Putamen (tissue), 1 donor: Measurements from ENCODE around the gene THRB.

Experiments
- DNase-seq: peaks from one replicate; pipeline ENCODE4 v3.0.0-alpha.2; 2016; ENCODE audit warnings: low spot score

The THRB gene

DNA sequence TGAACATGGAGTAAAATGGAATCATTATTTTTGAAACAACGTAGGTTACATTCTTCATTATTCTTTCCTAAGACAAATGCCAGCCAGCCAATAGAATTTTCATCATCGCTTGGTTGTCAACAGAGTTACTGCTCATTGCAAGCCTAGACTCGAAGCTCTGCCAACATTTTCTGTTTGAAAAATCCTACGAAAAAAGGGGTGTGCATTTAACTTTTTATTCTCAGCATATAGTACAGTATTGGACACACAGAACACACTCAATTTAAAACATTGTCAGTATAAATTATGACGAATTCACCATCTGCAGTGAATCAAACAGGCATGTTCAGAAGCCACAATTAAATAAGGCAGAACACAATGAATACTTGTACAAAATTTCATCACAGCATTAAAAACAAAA is 317.4 kb downstream of the THRB start:
- DNase-seq: no peak

- no peak for DNase-seq
These were observed 320.0 kb downstream of the THRB start for GRCh38 chr3:24174614-24175013.

DNA sequence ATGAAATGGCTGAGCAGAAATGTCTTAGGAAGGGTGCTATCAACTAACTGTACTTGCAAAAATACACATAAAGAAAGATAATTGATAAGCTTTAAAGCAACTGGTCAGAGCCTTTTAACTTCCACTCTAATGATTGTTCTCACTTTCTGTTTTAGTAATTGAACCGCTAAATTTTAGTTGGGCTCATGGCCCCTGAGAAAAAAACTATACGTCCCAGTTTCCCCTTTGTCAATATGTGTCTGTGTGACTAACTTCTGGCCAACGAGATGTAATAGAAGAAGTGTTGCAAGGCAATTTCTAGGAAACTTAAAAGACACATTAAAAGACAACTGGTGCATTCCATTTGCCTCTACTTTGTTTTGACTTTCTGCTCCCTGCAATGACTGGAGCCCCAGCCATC is 325.7 kb downstream of the THRB start:
- no peak for DNase-seq

GRCh38 chr3:24167429-24167828 is 327.2 kb downstream of the THRB start:
- no peak for DNase-seq

GRCh38 chr3:24166515-24166914 is 328.1 kb downstream of the THRB start:
- no peak for DNase-seq

- no peak for DNase-seq
These were observed 329.1 kb downstream of the THRB start for GRCh38 chr3:24165603-24165982.

DNA sequence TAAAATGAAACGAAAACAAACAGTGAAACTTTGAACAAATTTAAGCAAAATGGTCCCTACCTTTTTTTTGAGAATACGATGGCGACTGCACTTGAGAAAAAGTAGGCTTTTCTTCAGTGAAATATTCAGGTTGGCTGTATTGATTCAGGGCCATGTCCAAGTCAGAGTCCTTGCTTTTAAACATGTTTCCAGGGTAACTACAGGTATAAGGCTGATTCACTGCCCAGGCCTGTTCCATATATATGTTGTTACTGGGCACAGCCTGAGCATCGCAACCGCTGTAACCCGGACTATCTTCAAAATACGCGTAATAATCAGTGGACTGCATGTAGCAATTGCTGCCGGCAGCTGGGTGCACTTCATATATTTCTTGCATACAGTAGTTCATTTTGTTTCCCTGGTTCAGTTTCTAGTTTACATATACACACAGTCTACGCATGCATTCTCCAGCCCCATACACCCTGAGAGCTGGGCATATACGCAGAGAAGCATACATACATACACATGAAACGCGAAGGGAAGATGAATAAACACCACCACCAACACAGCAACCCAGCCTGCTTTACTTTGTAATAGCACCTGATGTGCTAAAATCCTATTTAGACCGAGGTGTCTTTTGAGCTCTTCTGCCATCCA is 329.6 kb downstream of the THRB start:
- no peak for DNase-seq

GRCh38 chr3:24162929-24163328 is 331.7 kb downstream of the THRB start:
- DNase-seq: no peak

DNA sequence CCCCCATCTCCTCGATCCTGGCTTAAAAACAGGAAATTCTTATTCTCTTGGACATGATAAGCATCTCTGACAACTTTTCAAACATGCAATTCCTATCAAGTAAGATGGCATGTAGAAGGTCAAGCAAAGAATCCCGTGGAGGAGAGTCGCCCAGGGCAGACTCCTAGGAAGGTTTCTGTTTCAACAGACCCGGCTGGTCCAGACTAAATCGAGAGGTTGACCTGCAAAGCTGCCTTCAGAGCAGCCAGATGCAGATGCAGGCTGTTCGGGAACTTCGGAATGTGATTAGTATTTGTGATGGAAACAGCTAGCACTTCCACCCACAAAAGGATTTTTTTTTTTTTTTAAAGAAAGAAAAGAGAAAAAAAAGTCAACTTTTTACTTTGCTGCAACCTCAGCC is 332.8 kb downstream of the THRB start:
- DNase-seq: no peak

- DNase-seq: no peak
These were observed 334.1 kb downstream of the THRB start for GRCh38 chr3:24160424-24161095.

DNA sequence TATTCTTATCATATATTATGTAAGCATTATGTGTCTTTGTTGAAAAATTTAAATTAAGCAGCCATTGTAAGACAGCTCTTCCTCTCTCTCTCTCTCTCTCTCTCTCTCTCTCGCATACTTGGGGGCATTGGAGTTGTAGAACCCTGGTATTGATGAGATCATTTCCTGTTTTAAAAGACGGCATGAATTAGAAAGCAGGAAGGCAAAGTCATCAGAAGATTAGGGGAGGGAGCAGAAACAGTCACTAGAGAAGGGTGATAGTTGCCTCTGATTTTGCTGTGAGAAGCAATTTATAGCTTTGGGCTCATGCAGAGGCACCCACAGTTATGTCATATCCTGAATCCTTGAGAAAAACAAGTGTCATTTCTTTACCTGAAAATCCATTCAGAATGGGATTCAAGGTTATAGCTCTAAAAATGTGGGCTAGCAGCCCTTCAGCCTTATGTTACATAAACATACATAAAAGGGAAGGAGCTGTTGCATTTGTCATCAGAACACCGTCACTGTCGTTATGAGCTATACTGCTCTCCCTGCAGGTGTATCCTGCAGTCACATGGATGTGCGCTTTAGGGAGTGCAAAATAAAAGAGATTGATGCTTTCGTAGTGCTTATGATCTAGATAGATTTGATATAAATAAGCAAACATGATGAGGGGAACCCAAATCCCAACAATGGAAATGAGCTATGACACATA is 335.7 kb downstream of the THRB start:
- peak; percentile 39 for DNase-seq

DNA sequence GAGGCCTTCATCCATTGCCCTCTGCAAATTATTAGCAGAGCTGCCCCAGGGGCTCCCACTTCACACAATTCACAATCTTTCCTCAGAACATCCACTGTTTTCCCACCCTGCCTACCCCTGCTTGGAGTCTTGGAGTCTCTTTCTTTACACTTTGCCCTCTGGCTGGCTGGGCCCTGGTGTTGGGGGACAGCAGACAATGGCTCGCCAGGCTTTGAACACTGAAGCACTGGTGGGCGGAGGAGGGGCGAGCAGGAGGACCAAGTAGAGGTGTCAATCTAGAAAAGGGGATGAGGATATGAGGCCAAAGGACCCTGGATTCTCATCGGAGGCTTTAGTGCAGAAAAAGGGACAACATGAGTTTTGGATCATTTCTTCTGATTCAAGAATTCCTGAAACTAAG is 337.5 kb downstream of the THRB start:
- DNase-seq: no peak

DNA sequence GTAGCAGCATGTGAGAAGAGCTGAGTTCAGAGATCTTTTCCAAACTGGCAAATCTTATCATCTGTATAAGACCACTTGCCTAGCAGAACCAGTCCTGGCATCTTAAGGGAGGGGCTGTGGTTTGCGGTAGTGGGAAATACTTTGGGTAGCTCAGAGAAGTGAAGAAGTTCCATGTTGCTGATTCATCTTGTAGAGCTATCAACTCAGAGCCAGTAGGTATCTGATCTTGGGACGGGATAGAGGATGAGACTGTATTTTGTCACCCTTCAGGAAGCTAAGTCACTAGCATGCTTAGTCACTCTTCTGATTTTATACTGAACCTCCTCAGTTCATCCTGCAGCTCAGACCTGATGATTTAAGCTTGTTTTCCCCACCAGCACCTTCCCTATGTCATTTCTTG is 338.2 kb downstream of the THRB start:
- no peak for DNase-seq

DNA sequence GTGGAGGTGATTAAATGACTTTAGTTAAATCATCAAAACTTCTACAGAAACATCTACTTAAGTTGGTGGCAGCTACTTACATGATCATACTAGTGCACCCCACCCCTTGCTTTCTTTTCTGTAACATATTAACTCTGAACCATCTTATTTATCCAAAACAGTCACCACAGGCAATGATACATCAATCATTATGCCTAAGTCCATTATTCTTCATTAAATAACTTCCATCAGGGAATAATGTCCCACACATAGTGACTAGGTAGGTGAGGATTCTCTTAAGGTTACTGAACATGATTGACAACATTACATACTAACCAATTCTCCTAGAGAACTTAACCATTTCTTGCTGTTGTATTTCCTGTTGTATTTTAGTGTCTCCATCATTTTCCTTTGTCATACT is 339.4 kb downstream of the THRB start:
- DNase-seq: no peak

DNA sequence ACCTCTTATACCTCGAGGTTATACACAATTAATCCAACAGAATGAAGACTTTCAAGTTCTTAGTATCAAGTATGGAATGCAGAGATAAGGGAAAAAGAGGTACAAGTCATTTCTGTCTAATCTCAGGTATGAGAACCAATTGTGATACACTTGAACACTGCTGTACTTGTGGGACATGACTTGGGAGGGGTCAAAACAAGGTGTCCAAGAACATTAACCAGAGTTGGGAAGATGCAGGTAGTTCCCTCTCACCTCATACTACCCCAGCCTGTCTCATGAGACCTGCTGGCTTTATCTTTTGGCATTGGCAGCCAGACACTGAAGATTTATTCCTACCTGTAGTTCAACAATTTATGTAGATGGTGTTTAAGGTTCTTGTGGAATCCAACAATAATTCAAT is 339.9 kb downstream of the THRB start:
- no peak for DNase-seq

- no peak for DNase-seq
These were observed 340.5 kb downstream of the THRB start for GRCh38 chr3:24154013-24154695.

GRCh38 chr3:24151594-24151993 is 343.1 kb downstream of the THRB start:
- no peak for DNase-seq

- no peak for DNase-seq
These were observed 345.6 kb downstream of the THRB start for GRCh38 chr3:24149032-24149431.

DNA sequence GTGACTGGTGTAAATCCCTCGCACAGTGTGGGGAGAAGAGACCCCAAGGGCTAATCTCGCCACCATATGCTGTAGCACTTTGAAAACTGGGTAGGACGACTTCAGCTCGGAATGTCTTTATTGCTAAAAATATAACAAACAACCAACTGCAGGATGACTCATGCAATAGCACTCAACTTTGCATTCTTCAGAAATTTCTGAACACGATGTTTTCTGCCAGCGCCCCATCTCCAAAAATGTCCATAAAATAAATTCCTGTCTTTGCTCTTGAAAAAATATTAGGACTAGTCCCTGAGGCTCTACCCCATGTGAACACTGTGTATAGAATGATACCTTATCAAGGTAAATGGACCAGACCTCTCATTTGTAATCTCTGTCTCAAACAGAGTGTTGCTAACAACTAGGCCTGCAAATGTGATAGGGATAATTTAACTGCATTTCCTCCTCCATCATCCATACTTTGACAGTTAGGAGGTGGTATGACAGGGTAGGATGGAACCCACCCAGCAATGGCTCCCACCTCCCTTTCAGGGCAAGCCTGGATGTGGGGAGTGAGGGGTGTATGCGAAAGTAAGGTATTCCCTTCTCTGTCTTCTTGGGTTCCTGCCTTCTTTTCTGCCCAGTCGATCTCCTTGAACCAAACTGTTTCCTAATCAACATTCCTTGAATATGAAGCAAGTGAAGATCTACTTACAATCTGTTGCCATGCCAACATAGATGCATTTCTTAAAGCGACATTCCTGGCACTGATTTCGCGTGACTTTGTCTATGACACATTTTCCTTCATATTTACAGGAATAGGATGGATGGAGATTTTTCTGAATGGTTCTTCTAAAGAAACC is 348.4 kb downstream of the THRB start:
- DNase-seq: no peak

GRCh38 chr3:24145481-24145880 is 349.2 kb downstream of the THRB start:
- no peak for DNase-seq

DNA sequence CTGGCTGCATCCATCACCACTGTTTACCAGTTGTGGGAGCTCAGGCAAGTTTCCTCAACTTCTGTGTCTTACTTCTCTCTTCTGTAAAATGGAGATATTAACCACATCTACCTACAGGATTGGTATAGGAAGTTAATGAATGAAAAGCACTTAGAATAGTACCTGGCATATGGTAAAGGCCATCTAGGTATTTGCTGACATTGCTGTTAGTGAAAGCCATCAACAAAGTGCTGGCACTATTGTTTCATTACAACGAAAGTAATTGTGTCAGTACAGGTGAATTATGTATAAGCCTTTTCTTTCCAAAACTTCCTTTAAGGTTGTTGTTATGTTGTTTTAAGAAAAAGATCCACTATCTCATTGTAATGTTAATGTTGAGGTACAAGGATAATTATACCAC is 352.5 kb downstream of the THRB start:
- no peak for DNase-seq

GRCh38 chr3:24141548-24141947 is 353.1 kb downstream of the THRB start:
- DNase-seq: no peak
